HG03064 (cell line): ENCODE results near the gene GMPR2.
"Not testable (repeated sequence)": the region's sequence is repeated elsewhere in the genome, so short reads cannot be mapped to it uniquely, and the experiment has no call there.

ENCODE experiments used
- ATAC-seq: cut with Tn5 transposase; IDR thresholded peaks from one replicate; pipeline ENCODE4 v1.9.1; 2021; ENCODE audit warnings: low read depth; ENCODE audit not compliant: unreplicated experiment

The GMPR2 gene

GRCh38 chr14:24198814-24199524, 33.8 kb upstream of the GMPR2 start:
- no peak for ATAC-seq

- ATAC-seq = not testable (repeated sequence)
Observed at GRCh38 chr14:24202538-24202937, 30.2 kb upstream of the GMPR2 start.

GRCh38 chr14:24203249-24203886, 29.4 kb upstream of the GMPR2 start:
- ATAC-seq = not testable (repeated sequence)

- ATAC-seq = no peak
Observed at GRCh38 chr14:24204163-24205146, 28.3 kb upstream of the GMPR2 start.

GRCh38 chr14:24206260-24207103, 26.2 kb upstream of the GMPR2 start:
- no peak for ATAC-seq

- no peak for ATAC-seq
Observed at GRCh38 chr14:24207104-24207551, 25.6 kb upstream of the GMPR2 start.

- ATAC-seq = no peak
Observed at GRCh38 chr14:24207625-24208024, 25.1 kb upstream of the GMPR2 start.

- no peak for ATAC-seq
Observed at GRCh38 chr14:24211311-24211710, 21.4 kb upstream of the GMPR2 start.

- ATAC-seq = peak; percentile 70
Observed at GRCh38 chr14:24212924-24213865, 19.5 kb upstream of the GMPR2 start, which contains the start of gene CHMP4A. TSS of gene CHMP4A (minus strand) at chr14:24213488. CDS start at chr14:24213439, 49 bp downstream.

GRCh38 chr14:24213866-24214662, 18.7 kb upstream of the GMPR2 start:
- ATAC-seq = no peak

- ATAC-seq = peak; percentile 65
Observed at GRCh38 chr14:24215495-24216344, 17.0 kb upstream of the GMPR2 start, which contains the start of gene MDP1. TSS of gene MDP1 (minus strand) at chr14:24216066. CDS start at chr14:24215955, 111 bp downstream.

GRCh38 chr14:24216345-24216699, 16.4 kb upstream of the GMPR2 start:
- ATAC-seq = no peak

- ATAC-seq = not testable (repeated sequence)
Observed at GRCh38 chr14:24216876-24217275, 15.9 kb upstream of the GMPR2 start.

GRCh38 chr14:24219080-24219479, 13.6 kb upstream of the GMPR2 start:
- ATAC-seq = no peak

GRCh38 chr14:24219521-24219920, 13.2 kb upstream of the GMPR2 start:
- no peak for ATAC-seq

- not testable (repeated sequence) for ATAC-seq
Observed at GRCh38 chr14:24222987-24223386, 9.7 kb upstream of the GMPR2 start.

GRCh38 chr14:24224618-24225071, 8.1 kb upstream of the GMPR2 start:
- no peak for ATAC-seq
